NCI-H187 treated with DMSO at 0.1 percent for 48 hours (cell line): Measurements from ENCODE around the gene GSC2.

Experiments
- DNase-seq: peaks from one replicate; lab custom pipeline; 2025; lab: John Stamatoyannopoulos, UW

GSC2 gene

DNA sequence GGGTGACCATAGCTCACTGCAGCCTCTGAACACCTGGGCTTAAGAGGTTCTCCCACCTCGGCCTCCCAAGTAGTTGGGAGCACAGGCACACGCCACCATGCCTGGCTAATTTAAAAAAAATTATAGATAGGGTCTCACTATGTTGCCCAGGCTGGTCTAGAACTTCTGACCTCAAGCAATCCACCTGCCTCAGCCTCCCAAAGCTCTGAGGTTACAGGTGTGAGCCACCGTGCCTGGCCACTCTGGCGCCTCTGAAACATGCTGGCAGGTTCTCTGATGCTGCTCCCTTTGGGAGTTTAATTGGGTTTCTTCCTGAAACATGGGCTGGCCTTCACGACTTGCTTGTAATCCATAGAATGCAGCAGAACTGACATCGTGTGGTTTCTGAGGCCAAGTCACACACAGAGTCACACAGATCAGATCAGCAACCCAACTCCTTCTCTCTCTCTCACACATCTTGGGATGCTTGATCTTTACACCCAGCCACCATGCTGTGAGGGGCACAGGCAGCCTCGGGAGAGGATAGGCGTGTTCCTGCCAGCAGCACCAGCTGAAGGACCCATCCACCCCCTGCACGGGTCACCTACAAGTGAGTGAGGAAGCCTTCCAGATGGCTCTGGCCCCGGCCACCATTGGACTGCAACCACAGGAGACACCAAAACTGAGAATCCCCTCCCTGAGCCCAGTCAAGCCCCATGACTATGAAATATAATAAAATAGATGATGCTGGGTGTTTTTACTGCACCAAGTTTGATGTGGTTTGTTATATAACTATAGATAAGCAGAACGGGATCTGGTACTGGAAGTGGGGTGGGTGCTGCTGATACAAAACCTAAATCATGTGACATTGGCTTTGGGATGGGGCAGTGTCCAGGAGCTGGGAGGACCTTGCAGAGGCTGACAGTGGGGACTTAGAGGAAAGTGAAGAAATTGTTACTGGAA lies 3.1 kb upstream of the GSC2 start:
- no peak for DNase-seq

DNA sequence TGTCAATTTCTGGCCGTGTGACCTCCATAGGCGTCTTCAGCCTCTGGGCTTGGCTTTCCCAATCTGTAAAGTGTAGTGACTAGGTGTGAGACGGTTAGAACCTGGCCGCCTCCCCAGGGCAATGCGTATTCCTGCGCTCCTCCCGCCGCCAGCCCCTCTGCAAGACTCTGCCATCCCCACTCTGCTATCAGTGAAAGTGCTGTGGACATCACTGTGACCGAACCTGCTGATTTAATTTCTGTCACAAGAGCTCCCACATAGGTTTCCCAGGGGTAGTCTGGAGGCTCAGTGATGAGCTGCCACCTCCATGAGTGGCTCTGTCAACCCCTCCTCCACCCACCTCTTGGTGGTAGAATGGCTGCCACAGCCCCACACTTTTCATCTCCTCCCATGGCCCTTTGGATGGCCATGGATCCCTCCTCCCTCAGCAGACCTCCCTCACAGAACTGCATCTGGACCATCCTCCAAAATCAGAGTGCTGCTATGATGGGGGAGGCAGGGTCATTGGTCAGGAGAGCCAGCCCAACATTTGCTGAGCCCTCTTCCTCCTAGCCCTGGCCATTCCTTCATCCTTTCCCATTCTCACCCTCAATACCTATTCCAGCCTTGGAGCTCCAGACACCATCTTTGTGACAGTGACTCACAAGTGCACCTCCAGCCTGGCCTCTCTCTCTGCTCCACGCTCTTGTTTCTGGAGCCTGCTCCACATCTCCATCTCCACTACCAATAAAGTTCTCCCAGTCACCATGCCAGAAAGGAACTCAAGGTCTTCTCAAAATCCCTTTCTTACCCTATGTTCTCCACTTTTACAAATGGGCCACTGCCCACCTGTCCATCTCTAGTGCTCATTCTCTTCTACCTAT lies 1.5 kb upstream of the GSC2 start:
- no peak for DNase-seq

DNA sequence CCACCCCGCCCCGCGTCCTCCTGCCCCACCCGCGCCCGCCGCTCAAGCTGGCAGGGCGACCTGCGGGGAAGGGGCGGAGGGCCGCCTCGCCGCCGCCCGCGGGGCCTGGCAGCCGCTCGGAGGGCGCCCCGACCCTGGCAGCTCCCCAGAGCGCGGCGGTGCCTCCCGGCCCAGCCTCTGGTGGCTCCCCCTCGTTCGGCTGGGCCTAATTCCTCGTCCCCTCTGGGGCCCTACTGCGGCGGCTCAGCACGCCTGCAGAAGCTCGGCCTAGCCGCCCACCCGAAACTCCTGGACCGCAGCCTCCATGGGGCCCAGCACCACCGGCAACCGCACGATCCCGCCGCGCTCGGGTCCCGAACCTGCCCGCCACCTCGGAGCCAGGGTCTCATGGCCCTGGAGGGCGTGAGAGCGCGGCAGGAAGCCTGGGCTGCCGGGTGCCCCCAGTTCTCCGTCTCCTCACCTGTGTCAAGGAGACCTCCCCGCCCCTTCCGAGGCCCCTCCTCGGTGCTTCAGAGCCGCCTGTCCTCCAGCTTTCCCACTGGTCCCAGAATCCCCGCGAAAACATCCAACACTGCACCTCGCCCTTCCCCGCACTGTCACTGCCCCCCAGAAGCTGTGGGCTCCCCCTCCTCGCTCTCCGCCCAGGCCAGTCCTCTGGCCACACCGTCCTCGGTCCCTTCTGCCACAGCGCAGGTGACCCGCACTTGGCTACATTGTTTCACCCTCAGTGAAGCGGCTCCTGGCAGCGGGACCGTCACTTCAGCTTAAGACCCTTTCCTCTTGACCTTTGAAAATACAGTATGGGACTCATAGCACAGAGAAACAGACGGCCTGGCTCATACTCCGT lies 613 bp upstream of the GSC2 start:
- DNase-seq = no peak

DNA sequence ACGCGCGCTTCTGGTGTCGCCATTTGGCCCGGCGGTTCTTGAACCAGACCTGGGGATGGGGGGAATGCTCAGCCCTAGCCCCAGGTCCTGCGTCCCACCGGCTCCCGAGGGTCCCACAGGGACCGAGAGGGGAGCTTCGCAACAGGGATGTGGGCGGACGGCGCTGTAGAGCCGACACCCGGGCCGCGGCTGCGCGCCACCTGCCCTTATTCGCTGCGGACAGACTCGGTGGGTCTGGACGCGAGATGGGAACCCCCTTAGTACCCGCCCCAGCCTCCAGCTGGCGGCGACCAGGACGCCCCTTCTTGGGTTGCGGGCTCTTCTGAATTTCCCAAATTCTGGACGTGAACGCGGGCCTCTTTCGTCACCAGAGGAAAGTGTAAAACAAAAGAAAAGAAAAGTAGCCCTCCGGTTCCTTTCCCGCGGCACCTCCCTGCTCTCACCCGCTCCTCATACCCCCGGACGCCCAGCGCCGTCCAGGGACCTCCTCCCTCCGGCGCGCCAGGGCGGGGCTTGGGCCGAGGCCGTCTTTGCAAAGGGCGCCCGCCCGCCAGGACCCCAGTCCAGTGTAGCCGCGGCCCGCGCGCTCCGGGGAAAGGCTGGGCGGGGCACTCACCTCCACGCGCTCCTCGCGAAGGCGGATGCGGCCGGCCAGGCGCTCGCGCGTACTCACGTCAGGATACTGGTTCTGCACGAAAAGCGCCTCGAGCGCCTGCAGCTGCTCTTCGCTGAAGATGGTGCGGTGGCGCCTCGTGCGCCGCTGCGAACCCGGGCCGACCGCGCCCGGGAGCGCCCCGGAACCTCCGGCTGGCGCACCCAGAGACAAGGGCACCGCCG lies 827 bp downstream of the GSC2 start:
- no peak for DNase-seq

DNA sequence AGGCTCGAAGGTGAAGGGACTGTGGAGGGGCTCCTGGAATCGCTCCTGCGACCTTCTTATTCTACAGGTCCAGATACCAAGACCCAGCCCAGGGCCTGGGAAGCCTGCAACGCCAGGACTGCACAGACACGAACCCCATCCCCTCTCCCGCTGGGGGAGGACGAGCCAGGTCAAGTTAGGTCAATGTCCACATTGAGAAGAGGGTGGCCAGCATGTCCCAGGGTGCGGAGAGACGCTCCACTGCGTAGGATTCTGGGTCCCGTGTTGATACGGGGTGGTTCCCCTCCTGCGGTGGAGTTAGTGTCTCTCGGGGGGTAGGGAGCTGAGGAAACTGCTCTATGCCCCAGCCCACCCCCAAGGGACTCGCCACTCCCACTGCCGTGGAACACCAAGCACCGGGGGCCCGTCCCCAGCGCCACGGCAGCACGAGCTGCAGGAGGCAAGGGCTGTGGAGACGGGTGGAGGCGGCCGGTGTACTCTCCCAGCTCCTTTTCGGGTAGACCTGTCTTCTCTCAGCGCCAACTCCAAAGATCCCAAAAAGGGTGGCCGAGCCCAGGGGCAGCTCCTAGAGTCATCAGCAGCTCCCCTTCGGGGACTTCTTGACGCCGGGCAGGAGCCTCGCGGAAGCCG lies 1.6 kb downstream of the GSC2 start:
- DNase-seq = no peak

DNA sequence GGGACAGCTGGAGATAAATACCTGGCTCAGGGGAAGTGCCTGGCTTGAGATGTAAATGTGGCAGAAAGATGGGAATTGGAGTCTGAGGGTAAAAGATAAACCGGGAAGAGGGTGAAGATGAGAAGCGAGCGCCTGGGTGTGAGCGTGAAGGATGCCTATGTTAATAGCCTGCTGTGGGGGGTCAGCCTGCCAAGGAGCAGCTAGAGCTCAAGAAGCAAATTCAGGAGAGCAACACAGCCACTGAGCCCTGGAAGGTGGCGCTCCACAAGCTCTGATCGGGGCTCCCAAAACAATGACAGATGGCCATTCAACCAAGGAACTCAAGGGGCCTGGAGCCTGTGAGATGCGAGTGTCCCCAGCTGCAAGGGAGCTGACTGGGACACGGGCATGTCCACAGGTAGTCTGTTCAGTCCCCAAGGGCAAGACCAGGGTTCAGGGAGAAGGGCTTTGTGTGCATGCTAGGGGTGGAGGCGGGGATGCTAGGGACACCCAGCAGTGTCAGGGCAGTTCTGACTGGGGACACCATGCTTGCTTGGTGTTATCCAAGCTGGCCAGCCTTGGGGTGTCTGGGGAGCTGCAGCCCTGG lies 2.8 kb downstream of the GSC2 start:
- no peak for DNase-seq

DNA sequence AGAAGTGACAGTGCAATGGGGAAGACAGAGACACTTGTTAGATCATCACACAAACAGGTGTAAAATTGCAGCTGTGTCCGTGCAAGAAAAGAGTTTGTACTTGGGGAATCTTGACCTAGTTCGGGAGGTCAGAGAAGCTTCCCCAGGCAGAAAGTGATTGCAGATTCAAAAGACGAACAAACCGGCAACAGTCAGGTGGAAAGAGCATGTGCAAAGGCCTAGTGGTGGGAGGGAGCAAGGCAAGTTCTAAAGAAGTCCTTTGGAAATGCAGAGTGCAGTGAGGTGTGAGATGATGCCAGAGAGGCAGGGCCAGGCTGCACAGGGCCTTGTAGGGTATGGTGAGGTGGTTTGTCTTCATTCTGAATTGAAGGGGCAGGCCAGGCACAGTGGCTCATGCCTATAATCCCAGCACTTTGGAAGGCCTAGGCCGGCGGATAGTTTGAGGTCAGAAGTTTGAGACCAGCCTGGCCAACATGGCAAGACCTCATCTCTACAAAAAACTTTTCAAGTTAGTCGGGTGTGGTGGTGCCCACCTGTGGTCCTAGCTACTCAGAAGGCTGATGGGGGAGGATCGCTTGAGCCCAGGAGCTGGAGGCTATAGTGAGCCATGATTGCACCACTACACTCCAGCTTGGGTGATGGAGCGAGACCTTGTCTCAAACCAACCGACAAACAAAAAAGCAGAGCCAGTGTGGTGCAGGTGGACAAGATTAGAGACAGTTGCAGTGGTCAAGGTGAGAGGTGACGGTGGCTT lies 3.7 kb downstream of the GSC2 start:
- DNase-seq = no peak

DNA sequence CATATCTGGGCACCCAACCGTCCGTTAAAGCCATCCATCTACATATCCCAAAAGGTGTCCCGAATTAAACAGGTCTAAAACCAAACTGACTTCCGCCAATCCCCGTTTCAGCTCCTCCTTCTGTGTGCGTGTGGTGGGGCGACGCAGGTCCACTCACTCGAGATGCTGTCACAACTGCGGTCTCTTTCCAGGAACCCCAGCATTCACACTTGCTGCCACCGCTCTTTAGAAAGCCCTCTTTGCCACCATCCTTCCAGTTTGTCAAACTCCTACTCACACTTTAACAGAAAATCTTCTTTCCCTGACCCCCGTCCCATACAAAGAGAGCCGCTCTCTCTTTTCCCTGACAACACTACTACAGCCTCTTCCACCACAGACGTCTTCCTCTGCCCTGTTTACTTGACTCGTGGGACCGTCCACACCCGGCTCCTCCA lies 6.1 kb downstream of the GSC2 start:
- no peak for DNase-seq

DNA sequence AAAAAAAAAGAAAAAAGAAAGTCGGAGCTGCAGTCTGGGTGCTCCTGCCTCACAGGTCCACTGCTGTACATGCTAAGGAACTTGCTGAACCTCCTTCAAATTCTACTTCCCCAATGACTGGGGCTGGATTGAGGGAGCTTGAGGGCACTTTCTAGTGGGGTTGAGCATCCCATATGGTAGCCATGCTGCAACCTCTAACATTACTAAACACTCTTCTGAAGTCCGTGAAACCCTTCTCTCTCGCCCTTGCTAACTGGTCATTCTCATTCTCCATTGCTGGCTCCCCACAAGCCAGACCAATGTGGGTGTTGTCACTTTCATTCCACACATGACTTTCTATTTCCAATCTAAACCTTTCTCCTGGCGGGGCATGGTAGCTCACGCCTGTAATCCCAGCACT lies 6.9 kb downstream of the GSC2 start:
- DNase-seq = no peak

DNA sequence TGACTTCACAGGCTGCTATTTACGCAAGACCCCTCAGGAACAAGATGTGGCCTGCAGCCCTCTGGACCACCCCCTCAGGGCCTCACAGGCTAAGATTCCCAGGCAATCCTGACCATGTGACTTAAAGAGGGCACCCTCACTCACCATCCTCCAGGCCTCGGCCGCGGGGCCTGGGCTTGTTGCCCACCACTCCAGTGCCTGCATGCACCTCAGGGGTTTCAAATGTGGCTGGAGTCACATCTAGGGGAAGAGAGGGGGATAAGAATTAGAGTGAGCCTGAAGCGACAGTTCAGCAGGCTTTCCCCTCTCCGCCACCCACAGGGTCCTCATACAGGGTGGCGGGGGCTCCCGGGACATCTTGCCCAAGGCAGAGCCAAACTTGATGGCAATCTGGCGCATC lies 7.7 kb downstream of the GSC2 start:
- no peak for DNase-seq

DNA sequence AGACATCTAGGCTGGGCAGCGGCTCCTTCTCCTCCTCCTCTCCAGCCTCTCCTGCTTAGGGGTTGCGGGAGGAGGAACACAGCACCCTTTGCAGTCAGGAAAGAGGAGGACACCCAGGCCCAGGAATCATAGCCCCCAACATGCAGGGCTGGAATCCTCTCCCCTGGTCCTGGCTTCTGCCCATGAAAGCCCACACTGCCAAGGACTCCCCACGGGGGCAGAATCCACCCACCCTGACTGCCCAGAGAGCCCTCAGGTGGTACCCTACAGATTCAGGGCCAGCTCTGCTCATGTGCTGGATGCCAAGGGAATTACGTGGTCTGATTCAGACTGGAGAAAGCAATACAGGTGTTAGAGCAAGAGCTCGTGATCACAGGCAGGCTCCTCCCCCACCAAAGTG lies 10.1 kb downstream of the GSC2 start:
- no peak for DNase-seq

DNA sequence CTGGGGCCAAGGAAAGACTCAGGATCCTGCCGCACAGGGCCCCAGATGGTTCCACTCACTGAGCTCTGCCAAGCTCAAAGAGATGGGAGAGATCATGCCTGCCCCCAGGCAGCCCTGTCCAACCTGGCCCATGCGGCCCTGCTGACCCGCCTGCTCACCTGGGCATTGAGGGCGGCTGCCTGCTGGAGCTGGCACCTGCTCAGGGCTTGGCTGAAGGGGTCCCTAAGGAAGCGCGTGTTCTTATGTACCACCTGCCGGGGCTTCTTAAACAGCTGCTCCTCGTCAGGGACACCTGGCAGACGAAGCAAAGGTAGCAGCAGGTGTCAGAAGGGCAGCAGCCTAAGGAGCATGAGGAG lies 11.1 kb downstream of the GSC2 start:
- DNase-seq = no peak

DNA sequence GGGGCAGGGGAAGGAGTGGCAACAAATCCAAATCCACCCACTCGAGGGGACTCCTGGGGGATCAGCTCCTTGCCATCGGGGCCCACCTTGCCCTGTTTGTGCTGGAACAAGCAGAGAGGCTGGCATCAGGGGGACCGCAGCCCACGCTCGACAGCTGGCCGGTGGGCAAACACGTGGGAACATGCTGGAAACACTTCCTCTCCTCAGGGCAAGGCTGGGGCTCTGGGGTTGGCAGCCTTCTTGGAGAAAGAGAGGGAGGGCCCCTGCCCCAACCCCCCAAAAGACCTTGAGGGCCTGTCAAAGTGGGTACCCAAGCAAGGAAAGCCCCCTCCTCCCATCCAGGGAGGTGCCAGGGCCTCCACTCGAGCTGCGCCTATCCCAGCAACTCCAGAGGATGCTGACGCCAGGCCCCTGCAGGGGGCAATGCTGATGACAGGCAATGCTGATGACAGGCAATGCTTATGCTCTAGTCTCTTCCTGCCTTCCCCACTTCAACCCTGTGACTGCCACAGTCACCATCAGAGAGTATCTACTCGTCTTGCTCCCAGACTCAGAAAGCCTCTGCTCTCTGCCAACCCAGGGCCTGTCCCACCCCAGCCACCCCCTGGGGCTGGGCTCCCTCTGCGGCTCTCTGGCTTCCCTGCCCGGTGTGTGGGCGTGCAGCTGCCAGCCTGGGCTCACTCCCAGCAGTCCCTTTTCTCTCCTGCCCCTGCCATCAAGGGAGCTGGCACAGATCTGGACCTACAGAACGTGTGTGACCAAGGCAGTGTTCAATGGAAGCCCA lies 11.7 kb downstream of the GSC2 start:
- DNase-seq = no peak

DNA sequence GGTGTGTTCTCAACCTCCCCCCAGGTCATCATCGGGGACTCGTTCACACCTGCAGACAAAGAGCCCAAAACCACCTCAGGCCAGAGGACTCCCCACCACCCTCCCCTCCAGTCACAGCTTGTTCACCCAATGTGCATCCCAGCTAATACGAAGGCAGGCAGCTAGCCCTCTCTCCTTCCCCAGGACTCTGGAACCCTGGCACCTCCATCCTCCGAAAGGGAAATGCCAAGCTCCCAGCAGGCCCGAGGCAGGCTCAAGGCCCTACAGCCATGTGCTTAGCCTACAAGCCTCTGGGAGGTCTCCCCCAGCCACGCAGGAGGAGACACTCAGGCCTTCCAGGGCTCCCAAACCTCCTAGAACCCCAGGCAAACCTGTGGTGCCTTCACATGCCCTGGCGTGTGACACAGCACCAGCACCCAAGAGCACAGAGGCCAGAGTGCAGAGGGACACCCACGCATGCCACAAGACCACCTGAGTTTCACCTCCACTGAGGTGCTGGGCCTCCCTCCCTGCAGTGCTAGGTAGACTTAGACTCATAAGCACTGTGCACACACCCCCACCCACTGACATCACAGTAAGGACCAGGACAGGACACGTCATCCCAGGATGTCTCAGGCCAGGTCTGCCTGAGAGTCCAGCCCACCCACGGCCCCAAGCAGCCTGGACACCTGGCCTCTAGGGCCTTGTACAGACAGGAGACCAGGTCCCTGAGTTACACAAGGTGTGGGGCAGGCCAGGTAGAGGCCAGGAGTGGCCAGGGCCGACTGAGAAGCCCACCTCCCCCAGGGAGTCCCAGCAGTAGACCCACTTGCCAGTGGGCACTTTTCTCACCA lies 12.5 kb downstream of the GSC2 start:
- no peak for DNase-seq

DNA sequence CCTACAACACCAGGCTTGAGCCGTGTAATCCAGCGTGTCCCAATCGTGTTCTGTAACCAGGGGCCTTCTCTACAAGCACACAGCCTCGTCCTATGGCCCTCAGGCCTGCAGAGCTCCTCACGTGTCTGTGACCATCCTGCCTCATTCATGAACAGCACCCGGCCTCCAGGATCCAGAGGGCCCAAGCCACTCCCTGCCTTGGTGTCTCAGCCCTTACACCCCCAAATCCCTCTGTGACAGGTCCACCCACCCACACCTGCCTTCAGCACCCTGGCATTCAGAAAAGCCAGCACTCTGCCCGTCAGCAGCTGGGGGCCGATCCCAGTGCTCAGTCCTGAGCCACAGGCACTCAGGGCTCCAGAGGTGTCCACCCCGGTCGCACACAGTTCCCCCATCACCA lies 13.2 kb downstream of the GSC2 start:
- DNase-seq = no peak

DNA sequence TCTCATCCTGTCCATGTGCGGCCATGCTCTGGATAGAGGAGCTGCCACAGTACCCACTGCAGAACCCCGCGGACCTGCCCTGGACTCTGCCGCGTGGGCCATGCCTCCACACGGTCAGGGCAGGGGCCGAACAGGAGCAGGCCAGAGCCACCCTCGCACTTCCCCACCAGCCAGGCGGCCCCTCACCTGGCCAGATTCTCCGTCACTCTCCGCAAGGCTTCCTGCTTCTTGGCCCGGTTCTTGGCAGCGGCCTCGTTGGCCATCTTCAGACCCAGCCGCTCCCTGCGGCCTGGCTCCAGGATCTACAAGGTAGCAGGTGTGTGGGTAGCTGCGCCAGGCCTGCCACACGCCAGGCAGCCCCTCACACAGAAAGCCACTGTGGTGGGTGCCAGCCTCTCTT lies 15.2 kb downstream of the GSC2 start:
- no peak for DNase-seq

DNA sequence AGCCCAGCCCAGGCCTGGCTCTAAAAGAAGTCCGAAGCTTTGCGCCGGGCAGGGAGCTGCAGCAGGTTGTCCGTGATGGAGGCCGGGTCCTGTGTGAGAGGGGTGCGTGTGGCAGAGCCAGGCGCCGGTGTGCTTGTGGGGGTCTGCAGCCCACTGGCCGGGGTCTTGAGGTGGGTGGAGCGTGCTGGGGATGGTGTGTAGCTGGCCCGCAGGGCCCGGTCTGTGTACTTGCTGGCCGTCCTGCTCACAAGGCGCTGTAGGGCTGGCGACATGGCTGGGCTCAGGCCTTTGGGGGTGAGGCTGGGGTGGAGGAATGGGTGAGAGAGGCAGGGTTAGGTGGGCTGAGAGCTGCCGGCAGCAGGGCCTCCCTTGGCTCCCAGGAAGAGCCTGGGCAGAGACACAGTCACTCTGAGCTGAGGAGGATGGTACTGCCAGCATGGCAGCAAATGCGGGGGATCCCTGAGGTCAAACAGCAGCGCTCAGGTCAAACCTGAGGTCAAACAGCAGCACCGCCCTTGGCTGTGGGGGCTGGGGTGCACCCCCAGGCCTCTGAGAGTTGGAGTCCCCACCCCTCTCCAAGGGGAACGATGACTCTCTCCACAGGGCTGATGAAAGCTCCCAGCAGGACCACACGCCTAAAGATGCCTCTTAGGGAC lies 15.8 kb downstream of the GSC2 start:
- DNase-seq = no peak
